NCI-H2081 treated with DMSO at 0.1 percent for 48 hours (cell line): ENCODE data around the gene CCDC192.
"Not testable (repeated sequence)": the region's sequence is repeated elsewhere in the genome, so short reads cannot be mapped to it uniquely, and the experiment has no call there.

Source experiments
- DNase-seq: peaks from one replicate; lab custom pipeline; 2025; lab: John Stamatoyannopoulos, UW

The CCDC192 gene

DNA sequence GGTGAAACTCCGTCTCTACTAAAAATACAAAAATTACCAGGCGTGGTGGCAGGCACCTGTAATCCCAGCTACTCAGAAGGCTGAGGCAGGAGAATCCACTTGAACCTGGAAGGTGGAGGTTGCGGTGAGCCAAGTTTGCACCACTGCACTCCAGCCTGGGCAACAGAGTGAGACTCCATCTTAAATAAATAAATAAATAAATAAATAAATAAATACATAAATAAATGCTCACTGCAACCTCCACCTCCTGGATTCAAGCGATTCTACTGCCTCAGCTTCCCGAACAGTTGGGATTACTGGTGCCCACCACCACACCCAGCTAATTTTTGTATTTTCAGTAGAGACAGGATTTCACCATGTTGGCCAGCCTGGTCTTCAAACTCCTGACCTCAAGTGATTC lies 144.4 kb downstream of the CCDC192 start:
- DNase-seq: not testable (repeated sequence)

DNA sequence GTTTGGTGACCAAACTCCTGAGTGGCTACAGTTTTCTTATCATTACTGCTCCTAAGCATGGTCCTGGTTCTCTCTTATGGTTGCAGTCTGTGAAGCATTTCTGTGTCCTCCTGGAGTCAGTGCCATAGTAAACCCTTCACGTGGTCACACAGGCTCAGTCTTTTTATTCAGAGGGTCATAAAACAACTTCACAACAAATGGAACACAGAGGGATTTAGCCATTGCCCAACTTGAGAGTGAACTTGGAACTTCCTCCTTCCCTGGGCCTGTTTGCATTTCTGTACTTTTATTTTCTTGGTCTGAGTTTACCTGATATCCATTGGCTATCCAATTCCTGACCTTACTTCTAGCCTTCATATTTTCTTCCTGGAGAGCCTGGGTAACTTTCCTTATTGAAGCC lies 144.9 kb downstream of the CCDC192 start:
- no peak for DNase-seq

DNA sequence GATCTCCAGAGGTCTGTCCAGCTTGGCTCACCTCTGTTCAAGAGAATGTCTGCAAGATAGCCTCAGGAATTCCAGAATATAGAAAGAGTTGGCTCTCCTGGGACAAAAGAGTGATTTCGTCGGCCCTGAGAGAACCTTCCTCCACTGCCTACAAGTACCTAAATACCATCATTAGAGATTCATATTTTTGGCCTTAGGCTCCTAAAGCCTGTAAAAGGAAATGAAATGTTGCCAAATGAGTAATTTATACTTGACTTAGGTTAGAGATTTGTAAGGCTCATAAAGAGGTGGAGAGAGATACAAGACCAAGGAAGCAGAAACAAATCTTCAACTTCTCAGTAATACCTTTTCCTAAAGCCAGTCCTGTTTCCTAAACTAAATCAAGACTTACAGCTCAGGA lies 146.2 kb downstream of the CCDC192 start:
- no peak for DNase-seq

DNA sequence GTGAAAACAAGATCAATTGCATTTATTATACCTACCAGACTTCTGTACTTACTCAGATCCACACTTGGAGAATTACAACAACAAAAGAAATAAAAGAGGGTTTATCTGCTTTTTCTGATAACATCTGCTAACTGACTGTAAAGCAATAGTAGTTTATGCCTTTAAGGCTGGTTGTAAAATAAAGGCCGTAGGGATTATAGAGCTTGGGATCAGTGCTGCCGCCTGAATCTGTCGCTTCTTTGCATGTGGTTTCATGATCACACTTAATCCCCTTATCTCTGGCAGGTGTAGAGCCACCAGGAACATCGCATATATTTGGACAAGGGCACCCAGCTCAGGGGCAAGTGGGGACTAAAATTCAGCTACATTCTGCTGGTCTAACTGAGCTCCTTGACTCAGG lies 146.7 kb downstream of the CCDC192 start:
- no peak for DNase-seq

DNA sequence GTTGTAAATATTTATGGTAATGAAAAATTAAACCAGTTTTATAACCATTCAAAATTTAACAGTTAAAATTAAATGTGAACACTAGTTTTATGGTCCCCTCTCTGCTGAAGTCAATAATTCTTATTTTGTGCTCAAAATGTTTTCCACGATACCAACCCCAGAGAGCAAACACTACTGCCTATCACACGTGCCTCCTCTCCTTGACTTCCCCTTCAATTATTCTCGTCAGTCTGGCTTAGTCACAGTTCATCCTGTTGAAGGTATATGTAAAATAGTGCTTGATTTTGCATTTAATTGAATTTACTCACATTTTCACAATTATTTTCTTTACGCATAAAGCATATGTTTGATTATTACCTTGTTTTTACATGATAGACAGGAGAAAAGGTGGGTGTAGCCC lies 148.8 kb downstream of the CCDC192 start:
- DNase-seq: no peak

DNA sequence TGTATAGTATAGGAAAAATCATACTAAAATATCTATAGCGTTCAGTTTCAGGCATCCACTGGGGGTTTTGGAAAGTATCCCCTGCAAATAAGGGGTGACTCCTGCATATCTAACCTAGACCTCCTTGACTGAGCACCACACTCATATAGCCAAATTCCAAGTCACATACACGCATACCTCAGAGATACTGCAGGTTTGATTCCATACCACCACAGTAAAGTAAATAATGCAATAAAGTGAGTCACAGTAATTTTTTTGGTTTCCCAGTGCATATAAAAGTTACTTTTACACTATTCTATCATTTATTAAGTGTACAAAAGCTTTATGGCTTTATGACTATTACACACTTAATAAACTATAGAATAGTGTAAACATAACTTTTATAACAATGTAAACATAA lies 151.3 kb downstream of the CCDC192 start:
- no peak for DNase-seq

DNA sequence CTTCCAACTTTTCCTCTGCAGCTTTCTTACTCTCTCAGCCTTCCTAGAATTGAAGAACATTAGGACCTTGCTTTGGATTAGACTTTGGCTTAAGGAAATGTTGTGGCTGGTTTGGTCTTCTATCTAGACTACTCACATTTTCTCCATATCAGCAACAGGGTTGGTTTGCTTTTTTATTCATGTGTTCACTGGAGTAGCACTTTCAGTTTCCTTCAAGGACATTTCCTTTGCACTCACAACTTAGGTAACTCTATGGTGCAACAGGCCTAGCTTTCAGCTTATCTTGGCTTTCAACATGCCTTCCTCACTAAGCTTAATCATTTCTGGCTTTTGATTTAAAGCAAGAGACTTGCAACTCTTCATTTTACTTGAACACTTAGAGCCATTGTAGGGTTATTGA lies 153.1 kb downstream of the CCDC192 start:
- DNase-seq: no peak

DNA sequence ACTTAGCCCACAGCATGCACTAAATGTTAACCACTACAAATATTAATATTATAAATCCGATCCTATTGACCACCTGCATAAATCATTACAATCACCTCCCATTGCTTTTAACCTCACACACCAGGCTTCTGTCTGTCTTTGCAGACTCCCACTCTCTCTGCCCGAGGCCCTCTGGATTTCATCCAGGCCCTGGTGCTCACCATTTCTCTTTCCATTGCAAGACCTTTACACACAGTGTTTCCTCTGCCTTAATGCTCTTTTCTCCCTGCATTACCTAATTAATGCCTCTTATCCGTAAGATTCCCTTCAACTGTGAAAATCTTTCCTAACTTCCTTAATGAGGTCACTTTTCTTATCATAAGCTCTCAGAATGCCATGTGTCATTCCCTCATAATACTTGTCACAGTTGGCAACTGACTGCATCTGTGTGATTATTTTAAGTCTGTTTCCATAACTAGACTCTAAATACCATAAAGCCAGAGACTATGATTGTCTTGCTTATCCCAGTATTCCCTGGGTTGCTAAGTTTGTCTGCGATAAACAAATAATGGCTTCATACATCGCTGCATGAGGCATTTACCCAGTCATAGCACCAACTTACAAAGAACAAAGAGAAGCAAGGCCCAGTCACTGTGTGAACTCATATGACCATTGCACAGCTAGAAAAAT lies 155.1 kb downstream of the CCDC192 start:
- DNase-seq: no peak

DNA sequence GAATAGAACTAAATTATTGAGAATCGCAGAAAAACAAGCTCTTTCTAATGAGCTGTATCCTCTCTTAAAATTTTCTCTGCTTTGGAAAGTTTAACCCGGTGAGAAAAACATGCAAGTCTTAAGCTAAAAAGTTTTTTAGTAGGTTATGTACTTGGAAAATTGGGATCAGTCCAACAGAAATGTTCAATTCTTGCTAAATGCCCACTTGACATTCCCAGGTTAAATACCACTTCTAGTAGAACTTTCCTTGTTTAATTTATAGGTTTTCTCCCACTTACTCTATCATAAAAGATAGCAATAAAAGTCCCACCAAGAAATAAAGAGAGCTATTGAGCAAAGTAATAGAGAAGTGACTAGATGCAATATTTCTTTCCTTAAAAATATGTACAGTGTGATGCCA lies 157.1 kb downstream of the CCDC192 start:
- DNase-seq: no peak

DNA sequence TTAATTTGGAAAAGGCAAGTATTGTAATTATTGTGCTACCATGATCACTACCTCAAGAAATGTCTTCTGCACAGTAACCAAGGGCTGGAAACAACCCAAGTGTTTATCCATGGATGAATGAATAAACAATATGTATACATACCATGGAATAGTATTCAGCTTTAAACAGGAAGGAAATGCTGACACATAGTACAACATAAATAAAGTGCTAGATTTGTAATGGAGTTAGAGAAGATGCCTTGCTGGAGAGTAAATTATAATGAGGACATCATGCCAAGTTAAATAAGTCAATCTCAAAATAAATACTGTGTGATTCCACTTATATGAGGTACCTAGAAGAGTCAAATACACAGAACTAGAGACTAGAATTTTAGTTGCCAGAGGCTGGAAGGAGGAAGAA lies 160.0 kb downstream of the CCDC192 start:
- no peak for DNase-seq

DNA sequence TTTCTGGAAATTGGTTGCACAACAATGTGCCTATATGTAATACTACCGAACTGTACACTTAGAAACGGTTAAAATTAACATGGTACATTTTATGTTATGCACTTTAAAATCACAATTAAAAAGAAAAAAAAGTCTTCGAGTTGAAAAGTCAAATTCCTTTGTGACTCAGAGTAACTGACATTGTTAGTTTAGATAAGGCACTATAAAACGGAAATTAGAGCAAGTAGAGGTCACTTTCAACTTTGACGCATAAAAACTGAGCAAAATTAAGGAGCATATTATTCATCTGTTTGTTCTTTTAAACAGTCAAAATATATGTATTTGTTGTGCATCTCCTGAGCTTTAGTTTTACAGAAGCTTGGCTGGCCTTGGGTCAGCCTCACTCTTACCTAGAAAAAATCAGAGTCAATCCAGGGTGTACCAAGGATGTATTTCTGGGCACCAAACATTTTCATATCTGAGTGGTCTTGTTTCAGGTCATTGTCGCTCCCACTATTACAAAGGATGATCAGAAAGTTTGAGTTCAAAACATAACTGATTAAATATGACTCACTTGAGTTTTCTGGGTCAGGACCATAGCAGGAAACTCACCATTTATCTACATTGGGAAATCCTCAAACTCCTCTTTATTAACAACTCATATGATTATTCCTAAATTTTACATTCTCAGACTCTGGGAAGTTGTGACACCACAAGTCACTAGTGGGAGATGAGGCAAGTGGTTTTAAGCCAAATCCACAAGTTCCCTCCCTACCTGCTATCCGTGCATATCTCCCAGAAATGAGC lies 160.6 kb downstream of the CCDC192 start:
- DNase-seq: no peak

DNA sequence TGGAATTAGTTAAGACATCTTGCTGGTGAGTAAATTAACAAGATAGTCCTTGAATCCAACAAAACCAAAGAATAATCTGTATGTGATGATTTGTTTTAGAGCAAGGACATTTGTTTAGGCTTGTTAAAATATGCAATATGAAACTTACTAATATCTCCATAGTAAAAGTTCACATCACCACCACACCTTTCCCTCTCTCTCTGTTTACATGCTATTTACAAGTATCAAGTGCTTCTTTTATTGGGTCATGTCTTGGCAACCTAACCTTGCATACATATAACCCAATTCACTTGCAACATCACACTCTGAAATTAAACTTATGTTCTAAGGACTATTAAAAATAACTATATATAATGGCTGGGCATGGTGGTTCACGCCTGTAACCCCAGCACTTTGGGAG lies 161.3 kb downstream of the CCDC192 start:
- DNase-seq: no peak

DNA sequence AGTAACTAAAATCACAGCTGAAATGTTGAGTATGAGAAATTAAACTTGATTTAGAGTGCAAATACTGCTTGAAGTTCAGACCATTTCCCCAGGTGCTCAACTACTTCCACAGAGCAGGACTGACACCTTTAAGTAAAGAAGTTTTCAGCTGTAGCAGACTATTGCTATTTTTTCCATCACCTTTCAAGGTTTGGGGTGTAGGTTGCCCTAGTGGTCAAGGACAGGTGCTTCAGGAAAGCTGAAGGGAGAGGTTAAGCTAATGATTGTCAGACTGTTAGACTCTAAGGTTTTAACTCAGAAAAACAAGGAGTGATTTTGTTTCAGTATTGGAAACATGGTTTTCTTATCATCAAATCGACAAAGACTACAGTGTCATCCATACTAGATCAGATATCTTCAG lies 162.1 kb downstream of the CCDC192 start:
- DNase-seq: no peak

DNA sequence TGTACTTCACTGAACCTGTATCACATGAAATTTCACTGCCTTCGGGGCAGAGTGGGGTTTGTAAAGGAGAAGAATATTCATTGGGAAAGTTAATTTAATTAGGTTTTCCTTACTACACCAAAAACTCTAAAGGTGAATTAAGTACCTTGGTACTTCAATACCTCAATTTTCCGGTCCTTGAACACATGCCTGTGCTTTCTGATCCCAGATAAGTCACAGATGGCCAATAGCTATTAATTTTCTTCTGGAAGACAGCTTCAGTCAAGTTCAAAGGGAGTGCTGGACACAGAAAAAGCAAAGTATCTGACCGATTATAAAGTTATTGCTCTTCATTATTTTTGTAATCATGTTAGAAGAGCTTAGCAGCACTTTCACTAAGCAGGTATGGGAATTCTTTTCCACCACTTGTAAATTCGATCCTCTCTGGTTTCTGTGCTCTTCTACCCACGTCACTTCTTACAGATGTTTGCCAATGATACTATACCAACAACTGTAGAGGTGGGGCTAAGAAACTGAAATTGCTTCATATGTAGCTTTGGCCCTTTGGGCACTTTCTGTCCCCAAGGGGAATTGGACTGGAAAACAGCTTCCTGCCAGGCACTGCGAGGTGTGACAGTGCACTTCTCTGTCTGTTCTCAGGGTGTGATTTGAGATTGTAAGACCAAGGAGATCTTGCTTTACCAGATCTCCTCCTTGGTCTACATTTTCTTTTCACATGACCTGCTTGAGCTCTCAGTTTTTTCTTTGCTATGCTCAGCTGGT lies 164.0 kb downstream of the CCDC192 start:
- no peak for DNase-seq

DNA sequence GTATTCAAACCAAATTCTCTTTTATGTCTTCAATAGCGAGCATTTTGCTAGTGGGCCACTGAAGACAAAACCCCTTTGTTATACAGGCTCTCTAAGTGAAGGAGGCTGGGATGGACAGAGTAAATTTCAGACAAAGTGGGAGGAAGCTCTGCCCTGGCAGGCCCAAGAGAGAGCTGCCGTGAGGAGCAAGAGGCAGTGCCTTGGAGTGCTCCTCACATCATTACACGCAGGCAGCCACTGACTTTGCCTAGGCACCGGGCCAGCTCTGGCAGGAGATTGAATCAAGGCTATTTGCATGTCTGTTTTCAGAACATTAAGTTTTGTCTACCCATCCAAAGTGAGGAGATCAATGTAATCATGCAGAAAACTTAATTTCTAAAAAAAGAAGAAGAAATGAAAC lies 167.7 kb downstream of the CCDC192 start:
- DNase-seq: no peak

DNA sequence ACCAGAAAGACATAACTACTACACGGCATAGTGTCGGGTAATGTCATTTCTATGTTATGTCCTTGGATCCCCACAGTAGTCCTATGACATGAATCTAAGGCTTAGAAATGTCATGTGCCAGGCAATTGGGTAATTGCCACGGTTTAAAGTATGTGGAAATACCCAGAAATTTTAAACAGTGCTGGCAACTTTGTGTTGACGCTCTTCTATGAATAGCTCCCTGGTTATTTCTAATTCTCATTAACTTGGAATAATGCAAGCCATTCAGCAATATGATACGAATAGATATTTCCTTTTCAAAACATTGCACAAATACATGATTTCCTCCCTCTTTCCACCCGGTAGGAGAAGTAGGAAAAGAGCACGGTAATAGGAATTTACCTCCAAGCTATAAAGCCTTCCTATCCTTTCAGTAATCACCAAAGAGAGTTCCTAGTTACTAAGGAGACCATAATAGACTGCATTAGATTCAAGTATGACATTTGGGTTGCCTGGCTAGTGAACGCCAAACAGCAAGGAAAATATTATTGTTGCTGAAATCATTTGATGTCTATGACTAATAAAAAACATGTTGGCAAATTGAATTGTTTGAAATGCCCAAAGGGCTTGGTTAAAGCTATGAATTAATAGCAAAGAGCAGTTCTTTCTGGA lies 168.4 kb downstream of the CCDC192 start:
- DNase-seq: no peak

DNA sequence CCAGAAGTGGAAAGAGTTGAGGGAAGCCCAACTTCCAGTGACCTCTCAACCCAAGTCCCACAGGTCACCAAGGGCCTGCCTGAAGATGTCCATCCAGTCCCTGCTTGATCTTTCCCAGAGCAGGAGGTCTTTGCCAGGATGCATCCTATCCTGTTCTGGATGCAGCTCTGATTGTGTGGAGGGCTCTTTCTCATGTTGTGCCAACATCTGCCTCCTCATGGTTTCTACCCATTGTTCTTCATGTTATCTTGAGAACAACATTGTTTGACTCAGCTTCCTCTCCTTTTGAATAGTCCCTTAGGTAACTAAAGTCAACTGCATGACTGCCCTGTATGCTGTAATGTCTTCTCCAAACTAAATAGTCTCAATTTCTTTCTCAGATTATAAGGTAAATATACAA lies 169.3 kb downstream of the CCDC192 start:
- DNase-seq: no peak

DNA sequence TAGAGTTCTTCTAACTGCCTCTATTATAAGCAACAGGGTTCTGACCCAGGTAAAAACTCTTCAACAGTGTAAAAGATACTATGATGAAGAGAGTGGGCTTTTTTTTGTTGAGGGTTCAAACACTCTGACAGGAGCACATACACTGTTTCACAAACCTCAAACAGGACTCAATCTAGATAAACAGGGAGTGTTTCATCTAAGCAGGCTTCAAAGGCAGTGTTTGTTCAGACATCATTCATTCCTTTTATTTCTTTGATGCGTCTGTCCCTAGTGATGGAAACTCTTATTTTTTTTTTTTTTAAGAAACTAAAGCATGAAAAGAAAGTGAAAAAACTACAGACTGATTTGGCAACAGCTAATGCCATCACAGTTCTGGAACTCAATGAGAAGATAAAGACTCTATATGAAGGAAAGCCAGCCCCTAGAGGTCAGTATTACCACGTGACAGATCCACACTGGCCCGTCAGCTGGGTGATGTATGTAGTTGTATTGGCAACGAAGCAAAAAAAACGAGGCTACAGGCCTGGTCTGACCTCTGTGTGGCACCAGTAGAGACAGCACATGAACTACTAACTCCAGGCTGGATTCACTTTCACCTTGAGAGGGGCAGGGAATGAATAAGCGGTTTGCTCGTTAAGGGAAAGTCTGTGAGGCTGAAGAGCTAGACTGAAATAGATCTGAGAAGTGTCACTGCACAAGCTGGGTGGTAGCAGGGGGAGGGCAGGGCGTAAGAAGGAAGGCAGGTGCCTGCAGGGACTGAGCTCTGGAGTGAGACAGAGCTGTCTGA lies 172.2 kb downstream of the CCDC192 start:
- peak; percentile 0 for DNase-seq

DNA sequence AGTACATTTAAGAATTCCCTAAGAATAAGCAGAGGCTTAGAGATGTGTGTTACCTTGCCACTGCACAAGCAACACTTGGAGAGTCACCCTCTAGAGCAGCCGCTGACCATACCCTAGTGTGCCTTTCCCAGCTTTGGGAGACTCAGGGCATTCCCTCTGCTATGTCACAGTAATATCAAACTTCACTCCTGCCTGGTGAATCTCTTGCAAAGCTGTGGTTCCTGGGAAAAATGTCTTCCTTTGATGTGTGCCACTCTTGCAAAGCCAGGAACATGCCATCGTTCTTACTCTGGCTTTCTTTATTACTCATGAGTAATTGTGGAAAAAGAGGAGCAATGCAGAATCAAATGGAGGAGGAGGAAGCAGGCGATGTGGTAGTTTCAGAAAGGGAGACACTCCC lies 173.2 kb downstream of the CCDC192 start:
- no peak for DNase-seq

DNA sequence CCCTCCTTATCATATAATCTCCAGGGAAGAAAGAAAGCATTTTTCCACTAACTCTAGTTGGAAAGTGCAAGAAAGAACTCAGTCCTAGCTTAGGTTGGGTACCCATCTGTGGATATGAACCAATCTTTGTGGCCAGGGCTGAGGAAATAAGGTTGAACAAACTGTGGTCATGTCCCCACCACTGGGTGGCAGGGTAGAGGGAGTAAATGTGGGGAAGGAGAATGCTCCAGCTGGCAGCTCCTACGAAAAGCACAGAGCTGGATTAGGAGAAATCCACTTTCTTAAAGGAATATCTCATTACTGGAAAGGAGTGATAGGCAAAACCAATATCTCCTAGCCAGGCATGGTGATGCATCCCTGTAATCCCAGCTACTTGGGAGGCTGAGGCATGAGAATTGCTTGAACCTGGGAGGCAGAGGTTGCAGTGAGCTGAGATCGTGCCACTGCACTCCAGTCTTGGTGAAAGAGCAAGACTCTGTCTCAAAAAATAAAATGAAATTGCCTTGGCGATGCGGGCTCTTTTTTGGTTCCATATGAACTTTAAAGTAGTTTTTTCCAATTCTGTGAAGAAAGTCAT lies 175.1 kb downstream of the CCDC192 start:
- DNase-seq: peak; percentile 1

DNA sequence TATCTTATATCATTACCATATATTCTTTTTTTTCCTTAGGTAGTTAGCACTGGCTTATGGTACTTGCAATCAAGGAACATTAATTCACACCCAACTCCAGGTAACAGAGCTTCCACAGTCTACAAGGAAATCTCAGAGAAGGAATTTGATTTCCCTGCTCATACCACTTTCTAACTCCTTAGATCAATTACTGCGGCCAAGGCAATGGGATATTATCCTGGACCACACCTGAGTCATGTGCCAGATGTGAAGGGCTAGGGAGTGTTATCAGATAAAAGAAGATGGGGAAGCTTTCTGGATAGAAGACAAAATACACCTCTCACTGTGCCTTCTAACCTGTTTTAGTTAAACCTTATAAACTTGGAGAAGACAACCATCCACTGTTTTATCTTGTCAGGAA lies 181.2 kb downstream of the CCDC192 start:
- no peak for DNase-seq
